Hematopoietic multipotent progenitor cell treated with erythropoietin and hydrocortisone succinate and interleukin-3 and kit ligand, for 6 days (in vitro differentiated cells): ENCODE results near the gene NFIX.

Experiments used
- DNase-seq: peaks from one replicate; pipeline ENCODE4 v3.0.0-alpha.2; 2015

NFIX gene

DNA sequence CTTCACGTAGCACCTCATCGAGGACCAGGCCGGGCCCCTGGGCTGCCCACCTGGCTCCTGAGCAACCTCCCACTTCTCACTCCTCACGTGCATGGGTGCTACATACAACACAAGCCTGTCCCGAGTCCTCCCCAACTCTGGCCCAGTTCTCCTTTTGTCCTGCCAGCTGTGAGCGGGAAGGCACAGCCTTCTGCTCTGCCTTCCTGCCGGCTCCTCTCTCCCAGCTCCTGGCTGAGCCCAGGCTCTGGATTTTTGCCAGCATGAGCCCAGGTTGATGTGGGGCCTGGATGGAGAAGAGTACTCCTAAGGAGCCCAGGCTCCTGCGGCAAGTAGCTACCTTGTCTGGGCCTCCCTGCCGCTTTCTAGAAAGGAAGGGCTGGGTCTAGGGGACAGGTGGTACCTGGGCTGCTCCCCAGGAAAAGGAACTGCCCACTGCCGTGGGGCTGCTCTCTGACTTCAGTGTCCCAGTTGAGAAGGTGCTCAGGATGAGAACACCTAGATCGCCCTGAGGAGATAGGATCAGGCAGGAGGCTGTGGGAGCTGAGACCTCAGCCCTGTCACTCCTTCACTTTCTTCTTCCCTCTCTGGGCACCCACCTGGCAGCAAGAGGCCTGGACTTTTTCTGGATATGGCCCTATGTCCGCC, 83.7 kb downstream of the NFIX start:
- DNase-seq = no peak

DNA sequence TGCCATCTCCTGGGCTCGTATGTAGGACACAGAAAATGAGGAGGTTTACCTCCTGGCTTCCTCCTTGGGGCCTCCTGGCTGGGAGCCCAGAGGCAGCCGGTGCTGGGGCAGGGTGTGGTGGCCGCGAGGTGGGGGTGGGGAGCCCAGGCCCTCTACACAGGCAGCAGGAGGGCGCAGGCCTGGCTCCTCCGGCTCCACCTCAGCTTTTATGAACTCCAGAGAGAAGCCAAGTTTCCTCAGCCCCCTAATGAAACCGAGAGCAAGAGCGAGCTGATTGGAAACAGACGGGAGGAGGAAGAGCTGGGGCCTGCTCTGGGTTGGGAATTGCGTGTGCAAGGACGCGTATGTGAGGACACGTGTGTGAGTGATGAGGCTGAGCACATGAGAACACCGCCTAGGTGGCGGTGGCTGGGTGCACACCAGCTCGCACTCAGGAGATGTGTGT, 84.3 kb downstream of the NFIX start:
- DNase-seq = peak; percentile 94

- DNase-seq = peak; percentile 69
Measured at GRCh38 chr19:13082192-13083007, 87.1 kb downstream of the NFIX start.

- DNase-seq = no peak
Measured at GRCh38 chr19:13083008-13083404, 87.7 kb downstream of the NFIX start.

DNA sequence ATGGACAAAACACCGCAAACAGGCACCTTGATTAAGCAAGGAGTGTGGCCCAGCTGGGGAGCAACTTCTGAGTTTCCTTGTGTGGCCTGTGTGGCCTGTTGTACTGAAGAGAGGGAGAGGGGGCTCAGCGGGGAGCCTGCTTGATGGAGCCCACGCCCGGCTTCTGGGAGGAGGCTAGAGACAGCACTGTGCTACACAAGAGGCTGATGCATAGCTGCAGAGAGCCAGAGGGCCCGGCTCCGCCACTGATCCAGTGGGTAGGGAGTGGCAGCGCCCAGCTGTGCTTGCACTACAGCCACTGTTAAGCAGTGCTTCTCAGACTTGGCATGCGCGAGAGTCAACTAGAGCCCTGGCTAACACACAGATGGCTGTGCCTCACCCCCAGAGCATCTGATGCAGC, 88.4 kb downstream of the NFIX start:
- no peak for DNase-seq

DNA sequence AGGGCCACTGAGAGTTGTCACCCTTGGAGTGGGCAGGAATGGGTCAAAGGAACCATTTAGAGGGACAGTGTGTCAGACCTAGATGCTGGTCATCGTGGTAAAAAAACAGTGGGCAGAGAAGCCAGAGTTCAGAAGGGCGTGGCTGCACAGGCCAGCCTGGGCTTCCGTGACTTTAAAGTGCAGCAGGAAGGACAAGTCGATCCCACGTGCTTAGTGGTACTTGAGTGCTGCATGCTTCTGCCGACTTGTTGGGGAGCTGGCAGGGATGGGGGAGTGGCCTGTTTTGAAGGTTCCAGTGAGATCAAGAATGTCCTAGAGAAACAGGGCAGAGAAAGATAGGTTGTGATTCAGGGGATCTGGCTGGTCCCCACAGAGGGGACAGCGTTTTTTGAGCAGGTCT, 90.4 kb downstream of the NFIX start:
- DNase-seq = no peak

GRCh38 chr19:13086341-13086740, 91.1 kb downstream of the NFIX start:
- no peak for DNase-seq

- no peak for DNase-seq
Measured at GRCh38 chr19:13087295-13087694, 92.0 kb downstream of the NFIX start.

DNA sequence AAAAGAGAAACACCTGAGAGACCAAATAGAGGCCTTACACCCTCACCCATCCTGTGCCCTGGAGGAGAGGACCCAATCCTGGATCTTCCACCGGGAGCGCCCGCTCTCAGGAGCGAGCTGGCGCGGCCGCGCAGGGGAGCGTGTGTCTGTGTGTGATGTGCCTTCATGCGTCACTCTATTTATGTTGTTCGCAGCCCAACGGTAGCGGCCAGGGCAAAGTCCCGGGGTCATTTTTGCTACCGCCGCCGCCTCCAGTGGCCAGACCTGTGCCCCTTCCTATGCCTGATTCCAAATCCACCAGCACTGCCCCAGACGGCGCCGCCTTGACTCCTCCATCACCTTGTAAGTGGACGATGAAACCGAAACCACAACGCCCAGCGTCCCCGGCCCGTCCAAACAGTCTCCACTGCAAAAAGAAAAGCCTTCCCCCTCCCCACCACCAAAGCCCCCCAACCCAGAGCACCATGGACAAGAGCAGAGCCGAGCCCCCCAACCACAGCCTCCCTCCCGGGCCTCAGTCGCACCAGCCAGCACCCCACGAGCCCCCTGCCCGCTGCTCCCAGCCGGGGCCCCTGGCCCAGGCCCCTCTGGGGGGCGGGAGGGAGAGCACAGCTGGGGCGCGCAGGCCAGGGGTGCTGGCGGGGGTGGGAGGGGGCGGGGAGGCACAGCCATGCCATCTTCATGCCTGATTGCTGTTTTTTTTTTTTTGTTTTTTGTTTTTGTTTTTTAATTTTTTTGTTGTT, 92.7 kb downstream of the NFIX start:
- DNase-seq = no peak

DNA sequence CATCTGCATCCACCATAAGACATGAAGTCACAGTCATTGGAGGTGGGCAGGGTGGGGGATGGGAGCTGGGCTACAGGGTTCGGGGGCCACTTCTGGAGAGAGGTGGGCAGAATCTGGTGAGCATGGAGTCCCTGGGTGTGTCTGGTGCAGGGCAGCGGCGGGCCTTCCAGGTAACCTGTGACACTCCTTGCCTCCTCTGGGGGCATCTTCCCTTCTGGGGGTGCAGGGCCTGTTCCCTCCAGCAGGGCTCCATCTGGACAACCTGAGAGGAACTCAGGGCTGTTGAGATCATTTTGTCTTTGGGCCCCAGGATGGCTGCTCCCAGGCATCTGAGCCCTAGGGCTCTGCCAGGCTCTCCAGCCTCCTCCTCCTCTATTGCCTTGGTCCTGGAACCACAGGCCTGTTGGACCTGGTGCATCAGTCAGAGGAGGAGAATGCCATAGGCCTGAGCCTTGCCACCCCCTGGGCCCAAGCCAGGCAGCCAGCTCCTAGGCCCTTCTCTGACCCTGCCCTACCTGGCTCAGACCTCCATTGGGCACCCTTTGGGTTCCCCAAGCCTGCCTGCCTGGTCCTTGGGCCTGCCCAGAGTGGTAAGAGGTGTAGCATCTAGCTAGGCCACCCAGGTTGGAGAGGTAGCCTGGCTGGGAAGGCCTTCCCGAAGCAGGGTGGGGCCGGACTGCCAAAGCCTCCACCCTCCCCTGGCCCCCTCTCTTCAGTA, 94.0 kb downstream of the NFIX start:
- peak; percentile 72 for DNase-seq

- no peak for DNase-seq
Measured at GRCh38 chr19:13089857-13090507, 94.7 kb downstream of the NFIX start.

GRCh38 chr19:13090511-13091231, 95.4 kb downstream of the NFIX start:
- no peak for DNase-seq

DNA sequence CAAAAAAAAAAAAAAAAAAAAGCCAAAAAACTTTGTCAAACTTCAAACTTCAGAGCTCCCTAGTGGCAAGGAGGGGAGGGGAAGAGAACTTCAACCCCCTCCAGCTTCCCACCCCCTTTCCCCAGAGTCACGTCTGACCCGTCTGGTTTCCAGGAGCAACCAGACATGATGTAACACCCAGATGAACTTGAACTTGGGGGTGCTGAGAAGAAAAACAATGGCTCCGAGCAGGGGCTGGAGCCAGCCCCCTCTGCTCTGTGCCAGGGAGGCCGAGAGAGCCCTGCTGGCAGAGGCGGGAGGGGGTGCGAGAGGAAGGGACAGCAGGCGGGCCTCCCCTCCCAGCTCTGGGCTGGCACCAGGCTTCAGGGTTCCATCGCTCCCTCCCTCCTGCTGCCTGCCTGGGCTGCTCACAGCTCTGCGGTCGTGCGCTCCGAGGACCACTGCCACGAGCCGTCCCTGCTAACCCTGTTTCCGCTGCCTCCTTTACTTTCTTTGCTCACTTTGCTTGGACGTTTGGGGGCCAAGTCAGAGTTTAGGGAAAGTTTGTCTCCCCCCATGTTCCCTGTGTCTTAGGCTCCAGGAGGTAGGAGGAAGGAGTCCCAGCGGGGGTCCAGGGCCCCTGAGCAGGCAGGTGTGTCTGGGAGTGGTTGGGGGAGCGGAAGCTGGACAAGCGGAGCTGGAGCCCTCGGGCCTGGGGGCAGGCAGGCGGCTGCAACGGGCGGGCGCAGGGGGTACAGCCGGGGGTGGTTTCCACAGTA, 96.3 kb downstream of the NFIX start:
- no peak for DNase-seq

DNA sequence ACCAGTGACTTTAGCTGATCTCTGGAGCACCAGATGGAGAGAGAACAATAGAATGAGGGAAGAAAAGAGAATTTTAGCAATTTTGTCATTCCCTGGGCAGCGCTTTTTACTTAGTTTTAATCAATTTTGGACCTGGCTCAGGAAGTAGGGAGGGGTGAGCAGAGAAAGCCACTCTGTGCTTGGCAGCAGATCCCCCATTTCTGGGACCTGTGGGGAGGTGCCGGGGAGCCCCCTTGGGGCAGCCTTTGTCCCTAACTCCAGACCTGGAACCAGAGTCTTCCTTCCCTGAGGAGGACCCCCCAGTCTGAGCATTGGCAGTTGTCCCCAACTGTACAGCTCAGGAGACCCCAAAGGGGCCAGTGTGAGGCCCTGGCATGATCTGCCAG, 96.9 kb downstream of the NFIX start:
- no peak for DNase-seq

DNA sequence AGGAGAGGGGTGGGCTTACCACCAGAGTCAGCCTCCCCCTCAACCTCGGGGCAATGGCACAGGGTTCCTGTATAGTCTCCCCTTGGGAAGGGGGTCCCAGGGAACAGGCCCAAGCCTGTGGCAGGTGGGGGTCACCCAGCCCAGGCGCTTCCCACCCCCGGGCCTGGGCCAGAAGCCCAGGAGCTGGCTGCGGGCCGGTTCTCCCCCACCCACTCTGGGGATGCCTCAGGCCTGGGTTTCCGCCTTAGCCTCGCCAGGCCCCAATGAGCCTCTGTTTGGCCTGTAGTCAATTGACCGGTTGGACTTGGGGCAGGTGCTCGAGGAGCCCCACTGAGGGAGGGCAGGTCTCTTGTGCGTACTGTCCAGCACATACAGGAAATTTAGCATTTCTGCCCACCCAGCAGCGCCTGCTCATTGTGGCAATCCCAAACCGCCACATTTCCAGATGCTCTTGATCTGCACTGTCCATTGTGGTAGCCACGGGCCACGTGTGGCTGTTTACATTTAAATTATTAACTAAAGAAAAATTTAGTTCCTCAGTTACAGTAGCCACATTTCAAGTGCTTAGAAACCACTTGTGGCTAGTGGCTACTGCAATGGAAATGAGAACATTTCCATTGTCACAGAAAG, 97.4 kb downstream of the NFIX start:
- DNase-seq = no peak

DNA sequence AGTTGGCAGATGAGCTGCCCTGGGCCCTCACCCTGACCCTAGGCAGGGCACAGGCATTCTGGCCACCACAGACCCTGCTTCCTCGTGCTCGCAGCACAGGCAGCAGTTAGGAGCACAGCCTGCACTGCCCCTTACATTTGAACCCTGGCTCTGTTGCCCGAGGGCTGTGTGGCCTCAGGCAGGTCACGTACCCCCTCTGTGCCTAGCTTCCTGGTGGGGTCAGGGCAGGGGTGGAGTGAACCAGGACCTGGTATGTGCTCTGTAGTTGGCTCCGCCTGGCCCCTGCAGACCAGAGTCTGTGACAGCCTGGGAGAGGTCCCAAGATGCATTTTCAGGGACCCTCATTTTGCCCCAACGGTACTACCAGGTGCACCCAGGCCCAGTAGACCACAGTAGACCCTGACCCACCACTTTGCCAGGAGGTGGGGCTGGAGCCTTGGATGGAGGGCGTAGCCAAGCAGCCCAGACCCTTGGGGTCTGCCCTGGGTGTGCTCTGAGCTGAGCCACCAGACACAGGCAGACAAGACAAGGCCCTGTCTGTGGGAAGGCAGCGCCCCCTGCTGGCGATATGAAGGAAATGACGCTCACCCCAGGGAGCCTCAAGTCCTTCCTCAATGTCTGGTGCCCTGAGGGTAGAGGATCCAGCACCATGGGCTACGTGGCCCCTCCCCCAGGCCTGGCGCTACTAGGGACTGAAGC, 98.3 kb downstream of the NFIX start:
- DNase-seq = peak; percentile 92

GRCh38 chr19:13094106-13094504, 98.8 kb downstream of the NFIX start:
- no peak for DNase-seq

DNA sequence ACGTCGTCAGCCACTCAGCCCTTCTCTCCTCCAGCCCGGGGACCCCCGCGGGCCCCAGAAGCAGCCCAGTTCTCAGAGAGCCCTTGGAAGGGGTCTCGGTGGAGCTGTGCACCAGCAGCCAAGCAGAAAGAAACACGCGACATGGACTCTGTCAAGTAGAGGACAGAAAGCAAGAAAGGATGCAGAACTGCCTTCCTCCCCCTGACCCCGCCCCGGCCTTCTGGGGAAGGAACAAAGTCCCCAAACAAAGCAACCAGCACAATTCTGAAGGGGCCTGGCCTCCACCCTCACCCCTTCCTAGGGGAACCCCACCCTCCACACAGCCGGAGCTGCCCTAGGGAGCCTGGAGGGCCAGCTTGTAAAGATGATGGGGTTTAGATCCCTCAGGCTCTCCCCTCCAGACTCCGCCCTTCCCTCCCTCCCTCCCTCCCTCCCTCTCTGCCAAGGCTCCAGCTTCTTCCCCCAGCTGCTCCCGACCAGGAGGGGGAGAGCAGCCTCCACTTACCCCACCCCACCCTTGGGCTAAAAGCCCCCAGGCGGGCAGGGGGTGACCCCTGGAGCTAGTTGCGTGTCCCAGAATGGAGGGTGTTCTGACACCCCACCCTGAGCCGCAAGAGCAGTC, 99.6 kb downstream of the NFIX start:
- DNase-seq = peak; percentile 76

DNA sequence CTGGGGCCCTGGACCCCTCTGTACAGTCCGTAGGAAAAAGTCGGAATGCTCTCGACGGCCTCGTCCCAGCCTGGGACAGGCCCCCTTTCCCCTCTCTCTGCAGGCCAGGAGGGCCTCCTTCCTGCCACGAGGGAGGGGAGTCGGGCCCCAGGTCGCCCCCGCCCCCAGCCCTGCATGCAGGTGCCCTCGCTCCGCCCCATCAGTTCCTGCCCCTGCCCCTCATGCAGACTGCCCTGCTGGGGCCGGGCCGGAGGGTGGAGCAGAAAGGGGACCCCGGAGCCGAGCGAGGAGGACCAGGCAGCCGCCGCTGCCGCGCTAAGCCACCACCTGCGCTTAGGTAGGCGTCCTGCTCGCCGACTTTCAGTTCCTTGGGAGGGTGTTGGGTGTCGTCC, 100.1 kb downstream of the NFIX start:
- peak; percentile 49 for DNase-seq
